Effector memory CD8-positive, alpha-beta T cell (primary cell): Measurements from ENCODE around the gene CEP112.

Experiments used
- ATAC-seq: fragments of 150-1000 bp; cut with Tn5 transposase; replicated peaks from 2 replicates; pipeline ENCODE4 v1.10.0; 2021; ENCODE audit warnings: mild to moderate bottlenecking, moderate library complexity
- DNase-seq, 3 experiments: peaks; one replicate each; pipeline ENCODE4 v3.0.0; 2021
- H3K27ac Mint-ChIP-seq, 2 donors: one replicate each; pipeline ENCODE4 v1.8.0; 2022; ENCODE audit warnings: mild to moderate bottlenecking in 2 of 2, mixed read lengths in 2 of 2, moderate library complexity in 2 of 2
- H3K27me3 Mint-ChIP-seq, 2 donors: one replicate each; pipeline ENCODE4 v1.8.0; 2022; ENCODE audit warnings: mixed read lengths in 2 of 2
- H3K36me3 Mint-ChIP-seq: one replicate; pipeline ENCODE4 v1.8.0; 2022; ENCODE audit warnings: mild to moderate bottlenecking, moderate library complexity, mixed read lengths; ENCODE audit not compliant: insufficient read depth
- H3K4me1 Mint-ChIP-seq, 2 donors: one replicate each; pipeline ENCODE4 v1.8.0; 2022; ENCODE audit warnings: low read depth in 2 of 2, mixed read lengths in 2 of 2
- H3K4me3 Mint-ChIP-seq, 2 donors: one replicate each; pipeline ENCODE4 v1.8.0; 2022; ENCODE audit warnings: mild to moderate bottlenecking in 2 of 2, mixed read lengths in 2 of 2, moderate library complexity in 2 of 2
- H3K9me3 Mint-ChIP-seq, 2 donors: one replicate each; pipeline ENCODE4 v1.8.0; 2022; ENCODE audit warnings: mixed read lengths in 2 of 2

The CEP112 gene

DNA sequence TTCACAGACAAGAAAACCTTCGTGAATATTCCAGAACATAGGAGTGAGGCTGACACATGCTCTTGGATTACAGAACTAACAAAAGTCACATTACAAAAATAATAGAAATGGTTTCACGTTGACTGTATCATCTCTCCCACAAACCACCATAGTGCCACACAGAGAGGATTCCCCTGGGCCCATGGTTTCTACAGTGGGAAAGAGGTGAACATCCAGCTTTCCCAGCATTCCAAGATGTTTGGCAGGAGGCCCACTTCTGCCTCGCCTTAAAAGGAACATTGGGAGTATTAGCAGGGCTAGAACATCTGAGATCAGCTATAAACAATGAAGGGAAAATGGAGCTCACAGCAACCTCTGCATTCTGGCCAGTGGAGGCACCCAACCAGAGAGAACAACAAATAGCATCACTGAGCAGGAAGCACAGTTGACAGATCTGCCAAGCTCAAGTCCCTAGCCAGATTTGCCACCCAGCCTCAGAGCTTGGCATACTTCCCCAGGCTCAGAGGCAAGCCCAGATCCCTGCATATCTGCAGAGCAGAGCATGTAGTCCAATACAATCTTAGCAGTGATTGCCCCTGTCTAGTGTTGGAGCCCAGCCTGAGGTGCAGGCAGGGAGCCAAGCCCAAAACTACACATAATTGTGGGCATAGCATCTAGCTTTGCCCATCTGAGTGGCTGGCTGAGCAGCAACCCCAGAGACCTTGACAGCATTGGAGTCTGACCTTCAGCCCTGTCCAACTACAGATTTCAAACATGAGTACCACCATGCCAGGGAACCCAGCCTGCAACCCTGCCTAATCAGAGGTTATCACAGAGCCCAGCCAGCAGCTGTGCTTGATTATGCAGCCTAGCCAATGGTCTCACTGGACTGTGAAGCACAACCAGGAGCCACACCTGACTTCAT is 260.4 kb downstream of the CEP112 start:
- H3K27me3 Mint-ChIP-seq, result peaks cover 0 to 5% of the 10 kb centered on the region in 2 donors
- H3K4me1 Mint-ChIP-seq, result peaks cover 0 to 2% of the 10 kb centered on the region in 2 donors
- ATAC-seq, result no peak
- H3K27ac Mint-ChIP-seq, result no peak overlapping the region
- no peaks in the 10 kb centered on the region for H3K36me3 Mint-ChIP-seq
- peaks cover 0 to 17% of the 10 kb centered on the region in 2 donors for H3K9me3 Mint-ChIP-seq
- no peak for DNase-seq
- H3K4me3 Mint-ChIP-seq, result no peak overlapping the region

DNA sequence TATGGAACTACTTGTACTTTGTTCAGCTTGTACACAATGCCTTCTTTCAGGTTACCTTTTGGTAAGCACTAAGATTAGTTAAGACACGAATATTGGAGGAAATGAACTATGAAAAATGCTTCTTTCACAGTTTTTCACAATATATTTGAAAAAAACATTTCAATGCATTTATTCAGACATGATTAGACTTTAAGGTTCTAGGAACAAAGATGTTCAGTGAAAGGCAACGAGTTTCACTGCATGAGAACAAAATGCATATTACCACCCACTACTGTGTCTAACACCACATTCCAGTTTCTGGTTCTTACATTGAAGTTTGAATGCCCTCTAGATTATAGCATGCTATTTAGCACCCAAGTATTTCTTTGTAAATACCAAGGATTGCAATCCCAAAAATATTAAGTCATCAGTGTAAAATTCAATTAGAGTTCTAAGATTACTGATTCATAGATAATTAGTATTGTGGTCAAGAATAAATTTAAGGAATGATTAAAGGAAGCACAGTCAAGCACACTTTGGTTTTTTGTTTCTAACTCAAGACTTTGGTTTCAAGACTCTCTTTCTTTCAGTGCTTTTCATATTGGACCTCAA is 261.7 kb downstream of the CEP112 start:
- H3K9me3 Mint-ChIP-seq, result peaks cover 3 to 17% of the 10 kb centered on the region in 2 donors
- no peak for ATAC-seq
- no peaks in the 10 kb centered on the region for H3K36me3 Mint-ChIP-seq
- peaks cover 0 to 11% of the 10 kb centered on the region in 2 donors for H3K27me3 Mint-ChIP-seq
- H3K4me3 Mint-ChIP-seq, result no peak overlapping the region
- DNase-seq, result no peak
- H3K4me1 Mint-ChIP-seq, result peaks cover 0 to 2% of the 10 kb centered on the region in 2 donors
- no peak overlapping the region for H3K27ac Mint-ChIP-seq

DNA sequence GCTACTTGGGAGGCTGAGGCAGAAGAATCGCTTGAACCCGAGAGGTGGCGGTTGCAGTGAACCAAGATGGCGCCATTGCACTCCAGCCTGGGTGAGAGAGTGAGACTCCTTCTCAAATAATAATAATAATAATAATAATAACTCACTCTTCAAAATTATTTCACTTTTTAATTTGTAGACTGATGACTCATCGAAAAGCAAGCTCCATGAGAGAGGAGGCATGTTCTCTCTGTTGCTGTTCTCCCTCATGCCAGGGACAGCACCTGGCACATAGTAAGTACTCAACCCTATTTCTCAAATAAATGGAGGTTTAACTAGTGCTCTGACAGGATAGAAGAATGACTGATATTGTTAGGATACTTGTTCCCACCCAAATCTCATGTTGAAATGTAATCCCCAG is 265.3 kb downstream of the CEP112 start:
- no peak overlapping the region for H3K27ac Mint-ChIP-seq
- DNase-seq (no peak), ATAC-seq (no peak)
- H3K4me1 Mint-ChIP-seq, result peaks cover 0 to 2% of the 10 kb centered on the region in 2 donors
- peaks cover 0 to 3% of the 10 kb centered on the region in 2 donors for H3K9me3 Mint-ChIP-seq
- peaks cover 0 to 5% of the 10 kb centered on the region in 2 donors for H3K27me3 Mint-ChIP-seq
- no peaks in the 10 kb centered on the region for H3K36me3 Mint-ChIP-seq
- no peak overlapping the region for H3K4me3 Mint-ChIP-seq

DNA sequence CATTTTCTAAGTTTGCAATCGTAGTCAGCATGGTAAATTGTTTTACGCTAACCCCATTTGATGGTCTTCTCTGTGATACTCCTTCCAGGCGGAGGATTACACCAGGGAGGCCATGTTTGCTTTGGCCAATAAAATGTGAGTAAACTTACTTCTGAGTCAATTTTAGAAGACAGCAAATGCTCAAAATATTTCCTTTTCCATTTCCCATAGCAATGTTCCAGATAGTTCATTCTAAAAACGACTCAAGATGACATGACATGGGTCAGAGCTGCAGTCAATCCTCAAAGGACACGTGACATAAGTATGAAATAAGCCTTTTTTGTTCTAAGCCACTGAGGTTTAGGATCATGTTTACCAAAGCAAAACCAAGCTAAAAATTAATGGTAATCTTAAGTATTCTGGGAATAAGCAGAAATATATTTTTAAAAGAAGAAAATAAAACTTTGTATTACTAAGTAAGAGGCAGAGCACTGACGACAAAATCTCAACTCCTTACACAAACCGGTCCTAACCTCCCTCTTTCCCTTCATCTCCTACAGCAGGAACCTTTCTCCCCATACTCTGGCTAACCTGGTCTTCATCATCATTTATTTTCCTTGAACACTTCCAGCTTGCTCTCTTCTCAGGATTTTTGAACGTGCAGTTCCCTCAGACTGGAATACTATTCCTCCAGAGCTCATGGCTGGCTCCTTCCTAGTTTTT is 266.2 kb downstream of the CEP112 start:
- DNase-seq (no peak), ATAC-seq (no peak)
- Mint-ChIP-seq H3K9me3 (peaks cover 0 to 3% of the 10 kb centered on the region in 2 donors), H3K4me3 (no peak overlapping the region), H3K4me1 (no peaks in the 10 kb centered on the region), H3K27ac (no peak overlapping the region), H3K27me3 (peaks cover 0 to 5% of the 10 kb centered on the region in 2 donors), H3K36me3 (no peaks in the 10 kb centered on the region)

DNA sequence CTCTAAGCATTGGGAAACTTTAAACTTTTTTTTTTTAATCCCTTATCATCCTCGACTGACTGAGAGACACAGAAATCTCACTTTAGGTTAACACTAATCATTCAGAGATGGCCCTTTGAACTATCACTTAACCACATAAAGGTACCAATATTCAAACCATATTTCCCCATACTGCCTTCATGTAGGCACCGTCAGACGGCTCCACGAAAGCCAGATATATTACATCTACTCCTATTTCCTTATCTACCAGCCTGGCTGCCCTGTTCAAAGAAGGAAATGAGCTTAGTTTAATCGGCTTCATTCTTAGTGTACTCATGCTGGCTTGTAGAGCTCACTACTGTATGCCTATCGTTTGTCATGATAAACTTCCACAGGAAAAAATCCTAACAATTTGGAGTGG is 270.9 kb downstream of the CEP112 start:
- H3K4me3 Mint-ChIP-seq, result no peak overlapping the region
- H3K27ac Mint-ChIP-seq, result no peak overlapping the region
- H3K4me1 Mint-ChIP-seq, result no peaks in the 10 kb centered on the region
- DNase-seq, result no peak
- H3K9me3 Mint-ChIP-seq, result peaks cover 0 to under 1% of the 10 kb centered on the region in 2 donors
- H3K27me3 Mint-ChIP-seq, result peaks cover 0 to 1% of the 10 kb centered on the region in 2 donors
- no peaks in the 10 kb centered on the region for H3K36me3 Mint-ChIP-seq
- no peak for ATAC-seq

DNA sequence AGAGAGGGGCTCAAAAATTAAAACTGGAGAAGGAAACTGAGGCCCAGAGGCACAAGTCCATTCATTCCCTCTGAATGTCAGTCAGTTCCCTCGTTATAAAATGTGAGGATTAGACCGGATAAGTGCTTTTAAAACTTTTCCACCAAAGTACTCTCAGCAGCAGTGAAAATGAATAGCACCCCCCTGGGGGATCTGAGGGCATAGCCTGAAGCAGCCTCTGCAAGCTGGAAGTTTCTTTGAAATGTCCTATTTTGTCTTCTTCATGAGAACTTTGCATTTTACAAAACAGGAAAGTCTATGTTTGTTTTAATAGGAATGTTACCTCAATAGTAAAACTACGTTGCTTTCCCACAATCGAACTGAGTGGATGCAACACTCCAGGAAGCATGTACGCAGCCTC is 273.0 kb downstream of the CEP112 start:
- no peak overlapping the region for H3K4me3 Mint-ChIP-seq
- H3K9me3 Mint-ChIP-seq, result peaks cover 0 to 6% of the 10 kb centered on the region in 2 donors
- H3K27ac Mint-ChIP-seq, result no peak overlapping the region
- no peak for ATAC-seq
- no peak for DNase-seq
- peaks cover 7 to 8% of the 10 kb centered on the region in 2 donors for H3K4me1 Mint-ChIP-seq
- no peaks in the 10 kb centered on the region for H3K36me3 Mint-ChIP-seq
- H3K27me3 Mint-ChIP-seq, result no peaks in the 10 kb centered on the region

DNA sequence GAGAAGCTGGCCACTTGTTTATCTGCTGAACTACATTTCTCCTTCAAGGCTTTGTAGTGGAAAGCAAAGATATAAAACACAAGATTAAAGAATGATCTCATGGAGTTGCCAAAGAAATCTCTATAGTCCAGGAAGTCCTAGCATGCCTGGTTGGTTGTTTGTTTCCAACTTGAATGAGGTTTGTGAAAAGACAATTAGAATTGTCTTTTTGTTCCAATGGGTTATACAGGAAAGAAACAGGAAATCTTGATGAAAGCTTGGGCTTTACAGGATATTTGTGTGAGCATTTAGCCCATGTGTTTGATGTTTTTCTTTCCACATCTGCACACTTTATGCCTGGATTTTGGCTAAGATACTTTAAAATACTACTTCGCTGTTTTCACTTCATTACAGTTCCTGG is 273.4 kb downstream of the CEP112 start:
- no peak for ATAC-seq
- Mint-ChIP-seq H3K27ac (no peak overlapping the region), H3K27me3 (no peaks in the 10 kb centered on the region), H3K4me1 (peaks cover 7 to 8% of the 10 kb centered on the region in 2 donors), H3K36me3 (no peaks in the 10 kb centered on the region), H3K4me3 (no peak overlapping the region), H3K9me3 (peaks cover 0 to 6% of the 10 kb centered on the region in 2 donors)
- DNase-seq, result no peak

DNA sequence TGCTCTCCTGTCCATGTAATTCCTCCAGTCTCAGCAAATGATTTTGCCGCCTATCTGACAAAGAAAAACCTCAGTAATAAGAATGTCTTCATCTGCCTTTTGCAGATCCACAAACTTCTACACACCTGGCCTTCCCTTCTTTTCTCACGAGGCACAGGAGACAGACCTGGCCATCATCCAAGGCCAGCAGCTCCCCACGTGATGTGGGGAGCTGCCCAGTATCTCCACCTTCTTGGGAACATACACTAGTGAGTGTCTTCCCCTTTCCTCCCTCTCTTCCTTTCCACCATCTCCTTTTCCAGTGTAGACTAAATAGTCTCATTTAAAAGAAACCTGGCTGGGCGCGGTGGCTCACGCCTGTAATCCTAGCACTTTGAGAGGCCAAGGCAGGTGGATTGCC is 274.4 kb downstream of the CEP112 start:
- Mint-ChIP-seq H3K4me1 (peaks cover 7 to 8% of the 10 kb centered on the region in 2 donors), H3K27ac (no peak overlapping the region), H3K27me3 (no peaks in the 10 kb centered on the region), H3K4me3 (no peak overlapping the region), H3K36me3 (no peaks in the 10 kb centered on the region), H3K9me3 (peaks cover 0 to 6% of the 10 kb centered on the region in 2 donors)
- DNase-seq, result no peak
- no peak for ATAC-seq

DNA sequence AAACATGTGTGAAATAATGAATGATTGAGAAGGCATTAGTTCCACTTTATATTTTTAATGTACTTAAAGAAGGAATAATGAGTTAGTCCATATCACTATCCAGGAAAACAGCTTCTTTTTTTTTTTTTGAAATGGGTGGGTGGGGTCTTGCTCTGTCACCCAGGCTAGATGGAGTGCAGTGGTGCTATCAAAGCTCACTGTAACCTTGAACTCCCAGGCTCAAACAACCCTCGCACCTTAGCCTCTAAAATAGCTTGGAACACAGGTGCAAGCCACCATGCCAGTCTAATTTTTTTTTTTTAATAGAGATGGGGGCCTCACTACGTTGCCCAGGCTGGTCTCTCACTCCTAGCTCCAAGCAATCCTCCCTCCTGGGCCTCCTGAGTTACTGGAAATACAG is 275.5 kb downstream of the CEP112 start:
- ATAC-seq (no peak), DNase-seq (no peak)
- Mint-ChIP-seq H3K9me3 (peaks cover 0 to 6% of the 10 kb centered on the region in 2 donors), H3K4me3 (no peak overlapping the region), H3K27ac (no peak overlapping the region), H3K27me3 (no peaks in the 10 kb centered on the region), H3K4me1 (peaks cover 7 to 8% of the 10 kb centered on the region in 2 donors), H3K36me3 (no peaks in the 10 kb centered on the region)

DNA sequence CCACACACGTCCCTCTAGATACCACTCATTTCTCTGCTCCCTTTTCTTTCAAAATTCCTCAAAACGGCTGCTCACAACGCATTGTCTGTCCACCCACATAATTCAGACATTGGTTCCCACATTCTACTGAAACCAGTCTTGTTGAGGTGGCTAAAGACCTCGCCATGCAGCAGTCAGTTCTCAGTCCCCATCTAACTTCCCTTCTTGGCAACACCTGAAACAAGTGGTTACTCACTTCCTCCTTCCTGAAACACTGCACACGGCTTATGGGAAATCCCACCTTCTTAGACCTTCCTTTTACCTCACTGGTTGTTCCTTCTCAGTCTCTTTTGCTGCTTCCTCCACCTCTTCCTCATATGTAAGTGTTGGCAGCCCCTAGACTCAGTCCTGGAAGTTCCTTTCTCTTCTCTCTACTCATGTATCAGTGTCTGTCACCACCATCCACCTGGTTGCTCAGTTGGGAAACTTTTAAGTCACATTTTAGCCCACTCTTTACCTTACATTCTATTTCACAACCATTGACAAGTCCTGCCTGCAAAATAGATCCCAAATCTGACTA is 277.1 kb downstream of the CEP112 start:
- H3K27ac Mint-ChIP-seq, result peak overlapping the region in 1 of 2 donors; percentile 3
- DNase-seq, result no peak

DNA sequence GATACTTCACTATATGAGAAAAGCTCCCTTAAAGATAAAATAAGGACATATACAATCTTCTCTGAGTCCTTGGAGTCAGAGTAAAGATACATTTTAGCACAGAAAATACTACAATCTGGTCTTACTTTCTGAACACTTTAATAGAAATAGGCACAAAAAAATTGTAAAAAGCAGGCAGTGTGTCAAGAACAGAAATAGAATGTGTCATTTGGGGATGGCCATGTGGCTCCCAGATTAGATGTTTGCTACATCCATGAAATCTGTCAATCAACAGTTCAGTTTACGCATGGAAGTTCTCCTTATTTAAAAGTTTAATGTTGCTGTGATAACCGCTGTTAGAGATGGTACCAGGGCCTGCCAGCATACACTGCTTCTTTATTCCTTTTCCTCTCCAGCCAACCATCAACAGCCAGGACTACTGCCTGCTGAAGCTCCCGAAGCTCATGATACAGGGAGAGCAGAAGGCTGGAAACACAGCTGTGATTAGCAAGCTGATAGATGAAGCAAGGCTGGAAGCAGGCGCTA is 278.5 kb downstream of the CEP112 start:
- no peaks in the 10 kb centered on the region for H3K36me3 Mint-ChIP-seq
- peaks cover 8 to 17% of the 10 kb centered on the region in 2 donors for H3K9me3 Mint-ChIP-seq
- H3K4me3 Mint-ChIP-seq, result no peak overlapping the region
- H3K4me1 Mint-ChIP-seq, result peaks cover 7 to 8% of the 10 kb centered on the region in 2 donors
- ATAC-seq (no peak), DNase-seq (no peak)
- H3K27me3 Mint-ChIP-seq, result no peaks in the 10 kb centered on the region
- no peak overlapping the region for H3K27ac Mint-ChIP-seq

More for the DNA sequence above, 277.1 kb downstream of the CEP112 start:
- peaks cover 8 to 16% of the 10 kb centered on the region in 2 donors for H3K9me3 Mint-ChIP-seq
- peak overlapping the region in 1 of 2 donors; percentile 3 for H3K4me3 Mint-ChIP-seq
- peaks cover 7 to 8% of the 10 kb centered on the region in 2 donors for H3K4me1 Mint-ChIP-seq
- no peaks in the 10 kb centered on the region for H3K27me3 Mint-ChIP-seq
- no peak for ATAC-seq
- H3K36me3 Mint-ChIP-seq, result no peaks in the 10 kb centered on the region

DNA sequence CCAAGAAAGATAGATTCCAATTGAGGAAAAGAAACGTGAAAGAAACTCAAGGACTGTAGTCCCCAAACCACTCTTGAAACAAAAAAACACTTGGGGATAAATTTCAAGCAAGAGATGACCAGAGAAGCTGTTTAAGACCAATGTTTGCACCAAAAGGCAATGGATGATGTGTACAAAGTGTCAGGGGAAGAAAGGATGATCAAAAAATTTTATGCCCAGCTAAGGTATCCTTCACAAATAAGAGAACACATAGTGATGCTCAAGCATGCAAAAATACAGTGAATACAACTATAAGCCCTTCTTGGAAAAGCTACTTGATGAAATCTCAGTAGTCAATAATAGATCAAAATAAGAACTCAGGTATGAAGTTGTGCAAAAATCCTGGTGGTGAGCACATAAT is 281.1 kb downstream of the CEP112 start:
- Mint-ChIP-seq H3K9me3 (peaks cover 8 to 17% of the 10 kb centered on the region in 2 donors), H3K36me3 (no peaks in the 10 kb centered on the region), H3K27me3 (no peaks in the 10 kb centered on the region), H3K4me3 (no peak overlapping the region), H3K27ac (no peak overlapping the region), H3K4me1 (peaks cover 7 to 8% of the 10 kb centered on the region in 2 donors)
- DNase-seq (no peak), ATAC-seq (no peak)
